Measurements from ENCODE around the gene PLAC1.

The PLAC1 gene

DNA sequence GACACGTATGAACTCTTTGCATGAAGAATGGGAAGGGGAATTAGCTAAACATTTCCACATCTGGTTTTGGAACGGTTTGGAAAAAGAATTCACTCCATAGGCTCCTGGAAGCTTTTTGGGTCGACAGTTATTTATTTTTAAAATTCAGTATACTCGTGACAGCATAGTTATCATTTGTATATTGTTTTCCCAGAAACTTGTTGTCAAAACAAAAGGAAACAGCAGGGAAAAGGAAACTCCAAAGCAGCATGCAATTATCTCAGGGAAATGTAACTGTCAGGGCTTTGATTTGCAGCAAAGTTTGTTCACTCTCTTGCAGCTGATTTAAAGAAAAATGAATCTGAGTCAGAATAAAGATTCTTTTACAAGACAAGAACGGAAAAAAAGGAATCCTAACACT is 86.5 kb downstream of the PLAC1 start:
- DNase-seq: peak; percentile 56

GRCh38 chrX:134570899-134571298 is 87.4 kb downstream of the PLAC1 start:
- peak; percentile 69 for DNase-seq

GRCh38 chrX:134570509-134570846 is 87.8 kb downstream of the PLAC1 start:
- DNase-seq: peak; percentile 76

DNA sequence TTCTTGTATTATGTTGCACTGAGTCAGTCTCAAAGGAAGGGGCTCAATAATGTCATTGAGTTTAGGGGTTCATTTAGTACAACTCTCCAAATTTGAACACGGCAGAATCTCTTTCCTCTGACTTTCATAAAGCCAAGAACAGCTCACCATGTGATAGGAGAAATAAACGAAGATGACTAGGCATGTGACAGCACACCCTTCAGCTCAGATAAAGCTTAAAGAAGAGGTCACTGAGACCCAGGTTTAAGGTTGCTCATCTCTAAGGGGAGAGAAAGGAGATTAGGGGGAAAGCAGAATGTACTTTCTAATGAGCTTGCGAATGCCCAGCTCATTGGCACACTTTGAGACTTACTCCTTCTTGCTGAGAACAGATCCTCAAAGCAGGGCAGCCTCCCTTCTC is 89.0 kb downstream of the PLAC1 start:
- DNase-seq: no peak

GRCh38 chrX:134568285-134569016 is 89.8 kb downstream of the PLAC1 start:
- DNase-seq: no peak

DNA sequence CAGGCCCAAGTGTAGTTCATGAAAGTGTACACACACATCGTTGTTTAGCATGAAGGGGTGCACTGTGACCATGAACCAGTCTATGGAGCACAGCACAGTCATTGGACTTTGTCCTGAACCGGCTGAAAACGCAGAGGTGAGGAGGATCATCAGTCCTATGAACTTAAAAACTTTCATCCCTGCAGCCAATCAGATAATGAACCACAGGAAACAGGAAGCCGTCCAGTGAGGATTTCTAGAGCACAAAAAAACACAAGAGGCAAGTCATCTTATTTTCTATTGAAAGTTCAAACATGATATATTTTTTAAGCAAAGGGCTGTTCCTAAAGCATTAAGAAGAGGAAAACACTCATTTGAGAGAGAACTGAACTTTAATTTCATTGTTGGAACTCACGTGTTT is 91.8 kb downstream of the PLAC1 start:
- no peak for DNase-seq

DNA sequence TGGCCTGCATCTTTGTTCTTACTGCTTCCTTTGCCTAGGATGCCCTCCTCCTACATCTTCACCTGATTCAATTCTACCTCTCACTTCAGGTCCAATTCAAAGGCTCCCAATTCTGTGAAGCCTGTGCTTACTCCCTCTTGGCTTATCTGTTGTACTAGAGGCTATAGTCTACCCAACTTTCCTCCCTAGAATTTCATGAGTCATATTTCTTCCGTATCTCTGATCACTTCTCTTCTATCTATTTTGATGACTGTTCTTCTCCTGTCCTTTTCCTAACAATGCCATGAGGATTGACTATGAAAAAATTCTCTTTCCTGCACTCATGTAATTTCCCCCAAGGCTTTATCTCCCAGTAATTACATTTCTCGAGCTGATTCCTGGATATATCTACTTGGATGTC is 96.3 kb downstream of the PLAC1 start:
- no peak for DNase-seq

DNA sequence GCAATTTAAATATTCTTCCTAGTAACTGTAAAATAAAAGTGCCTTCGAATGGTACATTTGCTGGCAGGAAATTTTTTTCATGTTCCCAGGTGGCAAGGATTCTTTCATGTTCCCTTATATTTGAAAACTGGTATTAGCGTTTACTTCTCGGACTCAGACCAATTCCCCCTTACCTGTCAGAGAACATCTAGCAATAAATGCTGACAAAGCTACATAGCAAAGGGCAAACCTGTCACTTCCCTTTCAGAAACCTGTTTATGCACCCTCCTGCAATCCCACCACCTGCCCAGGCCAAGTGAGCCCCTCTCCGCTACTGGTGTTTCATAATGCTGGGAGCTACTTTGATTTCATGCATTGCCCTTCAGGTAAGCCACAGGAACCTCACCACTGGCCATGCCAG is 100.1 kb downstream of the PLAC1 start:
- peak; percentile 39 for DNase-seq

DNA sequence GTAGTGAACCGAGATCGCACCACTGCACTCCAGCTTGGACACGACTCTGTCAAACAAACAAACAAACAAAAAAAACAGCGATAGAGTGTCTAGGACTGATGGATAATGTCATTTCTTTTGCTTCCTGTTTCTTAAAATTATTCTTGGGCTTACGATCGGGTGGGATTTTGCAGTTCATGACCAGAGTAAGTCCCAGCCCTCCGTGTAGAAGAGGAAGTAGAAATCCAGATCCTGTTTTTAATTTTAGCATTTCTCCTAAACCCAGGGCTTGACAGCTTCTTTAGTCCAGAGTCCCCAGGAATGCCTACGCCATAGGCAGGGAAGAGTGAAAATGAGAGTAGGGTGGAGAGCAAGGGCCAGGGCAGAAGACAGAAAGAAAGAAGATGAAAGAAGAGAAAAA is 104.0 kb downstream of the PLAC1 start:
- no peak for DNase-seq

DNA sequence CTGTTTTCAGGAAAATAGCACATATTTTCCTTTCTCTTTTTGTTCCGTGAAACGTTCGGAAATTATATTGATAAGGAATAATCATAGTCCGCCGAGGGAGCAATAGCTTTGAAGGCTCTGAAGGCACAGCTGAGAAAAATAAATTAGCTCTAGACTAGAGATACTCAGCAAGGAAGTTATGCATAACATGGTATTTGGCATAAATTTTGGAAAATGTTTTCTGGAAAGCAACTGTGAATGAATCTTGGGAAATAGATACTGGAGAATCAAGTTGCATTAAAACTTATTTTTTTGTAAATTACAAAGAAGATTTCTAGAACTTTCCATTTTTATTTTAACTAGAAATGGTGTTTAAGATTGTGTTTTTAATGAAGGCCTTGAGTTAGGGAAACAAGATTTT is 105.9 kb downstream of the PLAC1 start:
- no peak for DNase-seq

GRCh38 chrX:134551376-134552048 is 106.8 kb downstream of the PLAC1 start:
- DNase-seq: no peak

- peak; percentile 51 for DNase-seq
These were observed 109.7 kb downstream of the PLAC1 start for GRCh38 chrX:134548257-134549201.

- no peak for DNase-seq
These were observed 111.1 kb downstream of the PLAC1 start for GRCh38 chrX:134547047-134547679.

DNA sequence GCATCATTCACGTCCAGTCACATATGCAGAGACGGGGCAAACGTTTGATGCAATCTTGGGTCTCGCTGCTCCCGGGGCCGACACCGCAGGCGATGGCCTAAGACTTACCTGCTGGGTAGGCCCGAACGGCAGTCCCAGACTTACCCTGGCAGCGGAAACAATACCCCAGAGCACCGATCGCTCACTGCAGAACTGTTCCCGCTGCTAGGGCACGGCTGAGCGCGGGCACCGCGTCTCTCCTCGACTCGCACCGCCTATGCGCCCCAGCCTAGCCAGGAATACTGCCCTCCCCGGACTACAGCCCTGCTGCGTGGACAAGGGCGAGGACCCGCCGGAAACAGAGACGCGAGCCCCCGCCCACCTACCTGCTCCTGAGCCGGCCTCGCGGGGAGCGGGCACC is 112.1 kb downstream of the PLAC1 start:
- DNase-seq: no peak

DNA sequence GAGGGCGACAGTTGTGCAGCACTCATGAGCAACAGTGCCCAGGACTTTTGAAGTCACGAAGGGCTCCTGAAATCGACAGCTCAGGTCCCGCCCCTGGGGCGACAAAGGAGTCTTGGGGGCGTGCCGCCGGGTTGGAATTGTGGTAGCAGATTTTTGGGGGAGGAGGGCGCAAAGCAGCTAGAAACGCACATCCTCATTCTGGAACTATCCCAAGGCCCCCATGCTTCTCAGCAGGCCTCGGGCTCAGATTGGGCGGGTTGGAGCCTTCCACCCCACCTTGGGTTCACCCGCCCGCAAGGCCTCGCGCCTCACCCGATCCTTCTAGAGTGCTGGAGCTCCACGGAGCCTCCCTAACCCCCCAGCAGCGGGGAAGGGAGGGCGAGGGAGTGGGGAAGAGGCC is 112.8 kb downstream of the PLAC1 start:
- no peak for DNase-seq

- DNase-seq: no peak
These were observed 113.6 kb downstream of the PLAC1 start for GRCh38 chrX:134544513-134545151.

DNA sequence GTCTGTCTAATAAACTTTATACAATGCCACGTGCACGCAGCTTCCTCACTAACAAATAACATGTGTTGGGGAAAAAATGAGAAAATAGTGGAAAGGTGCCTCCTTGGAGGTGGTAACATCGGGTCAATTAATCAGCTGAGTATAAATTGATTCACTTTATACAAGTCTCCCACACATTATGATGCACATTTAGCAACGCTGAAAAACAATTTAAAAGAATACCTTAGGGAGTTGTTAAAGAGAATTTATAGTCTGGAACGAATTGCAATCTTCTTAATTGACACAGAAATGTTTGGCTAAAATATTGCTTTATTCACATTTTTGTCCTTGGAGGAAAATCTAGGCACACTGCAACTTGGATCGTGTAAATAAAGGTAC is 114.1 kb downstream of the PLAC1 start:
- no peak for DNase-seq

GRCh38 chrX:134543288-134543687 is 115.0 kb downstream of the PLAC1 start:
- DNase-seq: peak; percentile 15

DNA sequence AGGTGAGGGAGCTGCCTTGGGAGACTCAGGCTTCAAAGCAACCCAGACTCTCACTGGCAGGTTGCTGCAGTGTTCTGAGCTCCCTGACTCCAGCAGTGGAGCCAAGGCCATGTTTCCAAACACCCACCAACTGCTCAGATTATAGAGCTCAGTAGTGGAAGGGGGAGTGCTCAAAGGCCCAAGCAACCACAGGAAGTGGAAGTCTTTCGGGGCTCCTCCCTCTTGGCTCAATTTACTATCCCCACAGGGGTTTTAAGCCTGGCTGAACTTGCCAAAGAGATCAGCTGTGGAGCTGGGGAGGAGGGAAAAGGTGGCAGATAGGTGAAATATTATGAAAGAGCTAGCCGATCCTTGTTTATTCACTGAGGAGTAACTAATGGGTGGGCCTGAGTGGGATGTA is 115.8 kb downstream of the PLAC1 start:
- DNase-seq: peak; percentile 96

GRCh38 chrX:134541906-134542305 is 116.4 kb downstream of the PLAC1 start:
- peak; percentile 65 for DNase-seq

GRCh38 chrX:134538316-134538715 is 120.0 kb downstream of the PLAC1 start:
- DNase-seq: no peak

DNA sequence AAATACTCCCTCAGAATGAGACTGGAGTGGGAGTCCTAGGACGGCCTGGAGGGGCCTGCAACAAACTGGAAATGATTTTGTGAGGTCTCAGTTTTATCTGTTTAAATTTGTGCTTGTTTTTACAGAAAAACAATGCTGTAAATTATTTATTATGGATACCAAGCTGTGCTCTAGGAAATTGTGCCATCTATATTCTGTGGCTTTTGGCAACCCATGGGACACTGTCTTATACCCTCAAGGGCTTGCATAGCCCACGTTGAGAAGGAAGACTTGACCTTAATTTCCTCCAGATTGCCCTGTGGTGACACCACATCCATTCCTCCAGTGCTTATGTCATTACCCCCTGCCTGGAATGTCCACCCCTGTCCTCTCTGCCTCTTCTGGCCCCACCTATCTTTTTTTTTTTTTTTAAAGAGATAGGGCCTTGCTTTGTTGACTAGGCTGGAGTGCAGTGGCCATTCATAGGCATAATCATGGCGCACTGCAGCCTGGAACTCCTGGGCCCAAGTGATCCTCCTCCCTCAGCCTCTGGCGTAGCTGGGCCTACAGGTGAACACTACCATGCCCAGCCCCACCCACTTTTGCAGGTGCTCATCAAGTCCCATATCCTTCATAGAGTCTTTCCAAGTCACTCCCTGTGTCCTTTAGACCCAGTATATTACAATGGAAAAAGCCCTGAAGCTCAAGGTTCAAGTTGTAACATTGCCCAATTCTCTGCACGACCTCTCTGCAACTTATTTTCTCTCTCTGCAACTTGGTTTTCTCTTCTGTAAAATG is 120.9 kb downstream of the PLAC1 start:
- DNase-seq: no peak

All from NCI-H69 (cell line).